IPS-15b (cell line): Measurements from ENCODE around the gene SNX24.
"Not testable (repeated sequence)": the region's sequence is repeated elsewhere in the genome, so short reads cannot be mapped to it uniquely, and the experiment has no call there.

Source experiments
- H3K27me3 ChIP-seq: one replicate; pipeline ENCODE4 v1.6.1; 2013; ENCODE audit warnings: low read length; ENCODE audit not compliant: control insufficient read depth, insufficient read depth
- H3K36me3 ChIP-seq: one replicate; pipeline ENCODE4 v1.6.1; 2013; ENCODE audit warnings: low read length; ENCODE audit not compliant: control insufficient read depth, insufficient read depth
- H3K4me1 ChIP-seq: one replicate; pipeline ENCODE4 v1.6.1; 2013; ENCODE audit warnings: mild to moderate bottlenecking, low read length; ENCODE audit not compliant: control insufficient read depth, insufficient read depth
- H3K4me3 ChIP-seq: one replicate; pipeline ENCODE4 v1.5.1; 2013; ENCODE audit warnings: low read depth, low read length
- H3K9ac ChIP-seq: one replicate; pipeline ENCODE4 v1.6.1; 2013; ENCODE audit warnings: low read depth, mild to moderate bottlenecking, low read length
- H3K9me3 ChIP-seq: one replicate; pipeline ENCODE4 v1.6.1; 2013; ENCODE audit warnings: mild to moderate bottlenecking, low read length; ENCODE audit not compliant: control insufficient read depth, insufficient read depth

The SNX24 gene

DNA sequence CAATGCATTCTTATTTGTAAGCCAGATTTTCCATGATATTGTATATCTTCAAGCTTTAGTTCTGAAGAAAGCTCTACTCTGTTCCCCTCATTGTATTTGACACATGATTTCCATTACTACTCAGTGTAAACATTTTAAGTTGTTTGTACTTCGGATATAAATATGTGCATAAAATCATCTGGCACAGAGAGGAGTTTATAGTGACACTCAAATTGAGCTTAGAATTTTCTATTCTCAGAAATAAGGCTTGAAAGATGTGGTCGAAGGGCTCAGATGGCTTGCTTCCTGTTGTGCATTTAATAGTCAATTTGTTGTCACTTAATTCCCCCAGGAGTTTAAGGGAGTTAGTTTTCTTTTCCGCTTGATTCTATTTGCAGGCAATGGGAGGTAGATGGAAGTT is 102.4 kb downstream of the SNX24 start:
- H3K9ac ChIP-seq = no peak overlapping the region
- H3K4me3 ChIP-seq = no peak overlapping the region
- no peaks in the 10 kb centered on the region for H3K27me3 ChIP-seq
- no peaks in the 10 kb centered on the region for H3K36me3 ChIP-seq
- H3K9me3 ChIP-seq = no peaks in the 10 kb centered on the region
- H3K4me1 ChIP-seq = peaks cover 5% of the 10 kb centered on the region

DNA sequence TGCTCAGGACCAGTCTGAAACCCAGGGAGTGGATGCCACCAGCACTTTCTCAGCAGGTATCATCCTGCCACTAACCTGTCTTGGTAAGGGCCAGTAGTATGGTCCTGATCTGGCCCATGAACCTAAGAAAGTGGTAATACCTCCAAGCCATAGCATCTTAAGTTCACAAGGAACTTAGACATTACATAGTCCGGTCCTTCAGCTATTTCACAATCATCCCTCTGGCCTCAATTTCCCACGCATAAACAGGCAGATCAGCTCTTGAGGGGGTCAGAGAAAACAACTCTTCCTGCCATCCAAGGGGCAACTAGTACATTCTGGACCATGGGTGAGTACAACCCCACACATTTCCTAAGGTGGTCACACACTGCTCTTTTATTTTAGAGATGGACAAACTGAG is 102.9 kb downstream of the SNX24 start:
- H3K36me3 ChIP-seq = no peaks in the 10 kb centered on the region
- no peaks in the 10 kb centered on the region for H3K27me3 ChIP-seq

DNA sequence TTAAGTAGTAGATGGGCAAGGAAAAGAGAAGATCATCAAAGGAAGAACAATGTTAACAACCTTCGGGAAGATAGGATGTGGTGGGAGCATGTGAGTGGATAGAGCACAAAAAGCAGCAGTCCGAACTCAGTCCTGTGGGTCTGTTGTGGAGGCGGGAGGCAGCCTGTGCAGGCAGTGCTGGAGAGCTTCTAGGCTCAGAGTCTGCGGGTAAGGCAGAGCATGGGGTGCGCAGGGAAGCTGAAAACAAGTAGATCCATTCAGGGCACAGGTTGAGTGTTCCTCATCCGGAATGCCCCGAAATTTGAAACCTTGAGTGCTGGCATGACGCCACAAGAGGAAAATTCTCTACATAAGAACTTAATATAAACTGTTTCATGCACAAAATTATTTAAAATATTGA is 106.2 kb downstream of the SNX24 start:
- H3K27me3 ChIP-seq = no peaks in the 10 kb centered on the region
- no peaks in the 10 kb centered on the region for H3K4me1 ChIP-seq
- no peak overlapping the region for H3K9ac ChIP-seq
- no peaks in the 10 kb centered on the region for H3K9me3 ChIP-seq
- no peak overlapping the region for H3K4me3 ChIP-seq
- no peaks in the 10 kb centered on the region for H3K36me3 ChIP-seq

More for the DNA sequence above, 102.9 kb downstream of the SNX24 start:
- H3K4me3 ChIP-seq = no peak overlapping the region
- no peak overlapping the region for H3K9ac ChIP-seq
- peaks cover under 1% of the 10 kb centered on the region for H3K4me1 ChIP-seq
- H3K9me3 ChIP-seq = no peaks in the 10 kb centered on the region

DNA sequence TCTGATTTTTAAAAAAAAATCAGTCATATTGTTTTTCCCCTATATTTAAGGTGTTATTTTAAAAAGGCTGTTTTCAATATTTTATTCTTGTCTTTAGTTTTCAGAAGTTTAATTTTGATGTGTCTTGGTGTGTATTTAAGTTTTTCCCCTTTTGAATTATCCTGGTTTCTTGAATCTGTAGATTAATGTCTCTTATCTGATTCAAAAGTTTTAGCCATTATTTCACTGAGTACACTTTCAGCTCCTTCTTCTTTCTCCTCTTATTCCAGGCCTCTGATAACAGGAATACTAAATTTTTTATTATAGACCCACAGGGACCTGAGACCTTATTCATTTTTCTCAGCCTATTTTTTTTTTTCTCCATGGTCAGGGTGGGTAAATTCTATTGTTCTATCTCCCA is 109.3 kb downstream of the SNX24 start:
- no peaks in the 10 kb centered on the region for H3K4me1 ChIP-seq
- no peaks in the 10 kb centered on the region for H3K9me3 ChIP-seq
- H3K4me3 ChIP-seq = no peak overlapping the region
- no peak overlapping the region for H3K9ac ChIP-seq
- no peaks in the 10 kb centered on the region for H3K36me3 ChIP-seq
- no peaks in the 10 kb centered on the region for H3K27me3 ChIP-seq

GRCh38 chr5:122957457-122957856 is 112.0 kb downstream of the SNX24 start:
- Histone ChIP-seq H3K9ac (no peak overlapping the region), H3K4me1 (peaks cover 11% of the 10 kb centered on the region), H3K36me3 (no peaks in the 10 kb centered on the region), H3K4me3 (no peak overlapping the region), H3K27me3 (no peaks in the 10 kb centered on the region), H3K9me3 (no peaks in the 10 kb centered on the region)

GRCh38 chr5:122959740-122960445 is 114.5 kb downstream of the SNX24 start:
- no peaks in the 10 kb centered on the region for H3K9me3 ChIP-seq
- H3K36me3 ChIP-seq = no peaks in the 10 kb centered on the region
- H3K9ac ChIP-seq = no peak overlapping the region
- H3K4me1 ChIP-seq = peaks cover 11% of the 10 kb centered on the region
- no peak overlapping the region for H3K4me3 ChIP-seq
- no peaks in the 10 kb centered on the region for H3K27me3 ChIP-seq

- Histone ChIP-seq H3K9me3 (no peaks in the 10 kb centered on the region), H3K4me3 (no peak overlapping the region), H3K4me1 (peaks cover 11% of the 10 kb centered on the region), H3K36me3 (no peaks in the 10 kb centered on the region), H3K9ac (no peak overlapping the region), H3K27me3 (no peaks in the 10 kb centered on the region)
Observed at GRCh38 chr5:122963305-122963704, 117.9 kb downstream of the SNX24 start.

- H3K9me3 ChIP-seq = no peaks in the 10 kb centered on the region
- H3K9ac ChIP-seq = no peak overlapping the region
- peaks cover 8% of the 10 kb centered on the region for H3K4me1 ChIP-seq
- H3K36me3 ChIP-seq = no peaks in the 10 kb centered on the region
- H3K4me3 ChIP-seq = no peak overlapping the region
- H3K27me3 ChIP-seq = no peaks in the 10 kb centered on the region
Observed at GRCh38 chr5:122965111-122965510, 119.7 kb downstream of the SNX24 start.

DNA sequence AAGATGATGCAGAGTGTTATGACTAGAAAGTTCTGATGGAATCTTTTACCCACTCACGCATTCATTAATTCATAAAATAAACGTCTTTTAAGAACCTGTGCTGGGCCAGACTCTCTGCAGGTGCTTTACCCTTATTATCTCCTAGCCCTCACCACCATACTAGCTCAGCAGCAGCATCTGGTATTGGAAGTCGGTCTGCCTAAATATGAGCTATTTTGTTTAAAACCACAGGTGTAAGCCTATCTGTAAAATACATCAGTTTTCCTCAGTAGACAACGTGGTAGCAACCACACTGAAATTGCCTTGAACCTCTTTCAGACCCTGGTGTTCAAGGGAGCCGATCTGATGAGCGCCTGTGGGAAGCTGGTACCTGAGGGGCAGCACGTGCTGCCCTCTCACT is 121.7 kb downstream of the SNX24 start:
- H3K4me1 ChIP-seq = no peaks in the 10 kb centered on the region
- no peak overlapping the region for H3K4me3 ChIP-seq
- no peaks in the 10 kb centered on the region for H3K9me3 ChIP-seq
- H3K36me3 ChIP-seq = no peaks in the 10 kb centered on the region
- H3K27me3 ChIP-seq = no peaks in the 10 kb centered on the region
- H3K9ac ChIP-seq = no peak overlapping the region

DNA sequence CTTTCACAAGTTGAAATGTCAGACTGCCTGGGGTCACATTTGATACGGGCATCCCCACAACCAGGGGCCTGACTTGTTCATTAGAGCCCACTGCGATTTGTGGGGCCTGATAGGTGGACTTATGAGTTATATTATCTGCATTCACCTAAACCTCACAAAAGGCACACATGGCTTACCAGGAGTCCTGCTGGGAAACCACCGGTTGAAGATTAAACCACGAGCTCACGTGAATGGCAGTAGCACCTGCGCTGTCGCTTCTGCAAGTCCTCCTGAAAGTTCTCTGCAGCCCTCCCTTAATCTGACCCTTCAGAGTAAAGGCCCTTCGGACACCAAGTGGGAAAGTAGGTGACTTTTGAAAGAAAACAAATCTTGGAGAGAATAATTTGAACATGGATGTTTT is 122.2 kb downstream of the SNX24 start:
- H3K9me3 ChIP-seq = no peaks in the 10 kb centered on the region
- H3K27me3 ChIP-seq = no peaks in the 10 kb centered on the region
- no peaks in the 10 kb centered on the region for H3K4me1 ChIP-seq
- no peak overlapping the region for H3K9ac ChIP-seq
- H3K4me3 ChIP-seq = no peak overlapping the region
- H3K36me3 ChIP-seq = no peaks in the 10 kb centered on the region

- not testable (repeated sequence) for H3K9ac ChIP-seq, H3K9me3 ChIP-seq, H3K36me3 ChIP-seq
Observed at GRCh38 chr5:122968056-122968455, 122.6 kb downstream of the SNX24 start.

DNA sequence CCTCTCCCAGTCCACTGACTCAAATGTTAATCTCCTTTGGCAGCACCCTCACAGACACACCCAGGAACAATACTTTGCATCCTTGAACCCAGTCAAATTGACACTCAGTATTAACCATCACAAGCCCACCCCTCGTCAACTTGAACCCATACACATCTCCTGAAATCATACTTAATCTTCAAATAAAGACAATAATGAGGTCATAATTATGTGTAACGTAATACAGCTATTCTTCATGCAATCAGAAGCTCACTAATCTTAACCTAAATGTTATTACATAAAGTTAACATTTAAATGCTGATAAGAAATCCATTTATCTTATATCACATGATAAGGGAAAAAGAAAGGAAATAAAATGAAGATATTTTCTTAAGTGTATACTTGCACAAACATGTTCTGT is 125.9 kb downstream of the SNX24 start:
- no peaks in the 10 kb centered on the region for H3K27me3 ChIP-seq
- H3K4me3 ChIP-seq = no peak overlapping the region
- no peaks in the 10 kb centered on the region for H3K4me1 ChIP-seq
- no peaks in the 10 kb centered on the region for H3K36me3 ChIP-seq
- H3K9me3 ChIP-seq = no peaks in the 10 kb centered on the region
- H3K9ac ChIP-seq = no peak overlapping the region

More at GRCh38 chr5:122968056-122968455, 122.6 kb downstream of the SNX24 start:
- H3K4me1 ChIP-seq, H3K4me3 ChIP-seq, H3K27me3 ChIP-seq: not testable (repeated sequence)
